Measurements from ENCODE around the gene GOLT1B.
A peak's percentile ranks its signal among the peaks of the same experiment; 100 is the strongest.
"Not testable (repeated sequence)": the region's sequence is repeated elsewhere in the genome, so short reads cannot be mapped to it uniquely, and the experiment has no call there.

Gene GOLT1B

GRCh38 chr12:21501258-21502163 is at the start of gene GOLT1B, which contains the start of gene RECQL:
Gene GOLT1B, plus strand, starts transcription at chr12:21501789. Its CDS starts 135 bp downstream, at chr12:21501924.
Gene RECQL, minus strand, starts transcription at chr12:21501635. Its CDS starts 2,065 bp downstream, at chr12:21499570.
- peak; percentile 79 for DNase-seq

- no peak for DNase-seq
These were observed 48.2 kb upstream of the GOLT1B start for GRCh38 chr12:21453312-21453852.

- DNase-seq = no peak
These were observed 45.3 kb upstream of the GOLT1B start for GRCh38 chr12:21456291-21456780.

- no peak for DNase-seq
These were observed 42.1 kb upstream of the GOLT1B start for GRCh38 chr12:21459474-21459873.

- DNase-seq = not testable (repeated sequence)
These were observed 34.3 kb upstream of the GOLT1B start for GRCh38 chr12:21467334-21467733.

GRCh38 chr12:21471294-21471693 is 30.3 kb upstream of the GOLT1B start:
- no peak for DNase-seq

- no peak for DNase-seq
These were observed 29.3 kb upstream of the GOLT1B start for GRCh38 chr12:21472197-21472823.

GRCh38 chr12:21475552-21475951 is 26.0 kb upstream of the GOLT1B start:
- DNase-seq = no peak

- no peak for DNase-seq
These were observed 24.6 kb upstream of the GOLT1B start for GRCh38 chr12:21476949-21477348.

GRCh38 chr12:21478756-21479455 is 22.7 kb upstream of the GOLT1B start:
- DNase-seq = no peak

- DNase-seq = no peak
These were observed 18.1 kb upstream of the GOLT1B start for GRCh38 chr12:21483531-21483930.

GRCh38 chr12:21485998-21486397 is 15.6 kb upstream of the GOLT1B start:
- no peak for DNase-seq

- DNase-seq = no peak
These were observed 1.8 kb upstream of the GOLT1B start for GRCh38 chr12:21499765-21500164.

GRCh38 chr12:21500786-21501257 is 767 bp upstream of the GOLT1B start:
- no peak for DNase-seq

- no peak for DNase-seq
These were observed 541 bp downstream of the GOLT1B start for GRCh38 chr12:21502164-21502496.

- DNase-seq = no peak
These were observed 1.3 kb downstream of the GOLT1B start for GRCh38 chr12:21502872-21503271.

GRCh38 chr12:21505888-21506287 is 4.3 kb downstream of the GOLT1B start:
- DNase-seq = no peak

GRCh38 chr12:21507849-21508248 is 6.3 kb downstream of the GOLT1B start:
- DNase-seq = no peak

- DNase-seq = no peak
These were observed 8.2 kb downstream of the GOLT1B start for GRCh38 chr12:21509768-21510167.

GRCh38 chr12:21516281-21516680 is 14.7 kb downstream of the GOLT1B start:
- DNase-seq = no peak

GRCh38 chr12:21518451-21518850 is 16.9 kb downstream of the GOLT1B start:
- no peak for DNase-seq

- DNase-seq = no peak
These were observed 20.0 kb downstream of the GOLT1B start for GRCh38 chr12:21521541-21521940.

- DNase-seq = no peak
These were observed 21.6 kb downstream of the GOLT1B start for GRCh38 chr12:21523148-21523547.

Measured in activated T-cell treated with anti-CD3 and anti-CD28 coated beads, Interleukin-2, amount 50 U/mL, for 1 hour (primary cell).